ENCODE measurements around the gene A4GNT. TPM values are rescaled to one million over a fixed set of nuclear protein-coding genes. Genes with fewer than 3 reads are reported as not detected.
"Not testable (repeated sequence)": the region's sequence is repeated elsewhere in the genome, so short reads cannot be mapped to it uniquely, and the experiment has no call there.

A4GNT gene
- polyA plus RNA-seq, 1 donor: 1.8 TPM

DNA sequence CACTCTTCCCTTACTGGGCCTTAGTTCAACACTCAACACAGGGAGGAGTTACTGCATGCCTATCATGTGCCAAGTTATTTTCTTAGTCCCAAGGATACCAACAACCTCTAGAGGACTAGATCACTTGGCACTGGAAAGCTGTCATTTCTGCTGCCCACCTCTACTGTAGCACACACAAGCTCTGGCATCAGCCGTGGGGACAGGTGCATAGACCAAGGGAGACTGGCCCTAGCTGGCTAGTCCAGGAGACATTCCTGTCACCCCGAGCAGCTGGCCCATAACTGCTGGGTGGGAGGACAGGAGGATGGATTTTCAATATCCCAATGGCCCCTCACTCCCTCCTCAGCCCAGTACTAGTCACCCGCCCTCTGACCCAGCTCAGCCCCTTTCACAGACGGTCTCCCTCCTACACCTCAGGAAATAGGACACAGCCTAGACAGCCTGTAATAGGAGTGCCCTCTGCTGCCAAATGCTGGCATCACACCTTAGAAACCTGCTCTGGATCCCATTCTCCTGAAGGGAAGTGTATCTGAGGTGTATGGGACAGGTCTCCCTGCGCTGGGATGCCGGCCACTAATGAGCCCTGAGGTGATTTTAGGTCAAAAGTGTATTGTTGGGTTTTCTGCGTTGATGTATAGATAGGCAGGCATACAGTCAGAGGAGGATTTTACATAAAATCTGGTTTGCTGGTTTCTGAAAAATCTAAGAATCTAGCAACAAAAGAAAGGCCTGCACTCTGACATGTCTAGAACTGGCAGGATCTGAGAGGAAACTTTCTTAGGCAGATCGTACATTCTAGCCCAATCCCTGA, 13.4 kb downstream of the A4GNT start:
- peak; percentile 70 for DNase-seq

DNA sequence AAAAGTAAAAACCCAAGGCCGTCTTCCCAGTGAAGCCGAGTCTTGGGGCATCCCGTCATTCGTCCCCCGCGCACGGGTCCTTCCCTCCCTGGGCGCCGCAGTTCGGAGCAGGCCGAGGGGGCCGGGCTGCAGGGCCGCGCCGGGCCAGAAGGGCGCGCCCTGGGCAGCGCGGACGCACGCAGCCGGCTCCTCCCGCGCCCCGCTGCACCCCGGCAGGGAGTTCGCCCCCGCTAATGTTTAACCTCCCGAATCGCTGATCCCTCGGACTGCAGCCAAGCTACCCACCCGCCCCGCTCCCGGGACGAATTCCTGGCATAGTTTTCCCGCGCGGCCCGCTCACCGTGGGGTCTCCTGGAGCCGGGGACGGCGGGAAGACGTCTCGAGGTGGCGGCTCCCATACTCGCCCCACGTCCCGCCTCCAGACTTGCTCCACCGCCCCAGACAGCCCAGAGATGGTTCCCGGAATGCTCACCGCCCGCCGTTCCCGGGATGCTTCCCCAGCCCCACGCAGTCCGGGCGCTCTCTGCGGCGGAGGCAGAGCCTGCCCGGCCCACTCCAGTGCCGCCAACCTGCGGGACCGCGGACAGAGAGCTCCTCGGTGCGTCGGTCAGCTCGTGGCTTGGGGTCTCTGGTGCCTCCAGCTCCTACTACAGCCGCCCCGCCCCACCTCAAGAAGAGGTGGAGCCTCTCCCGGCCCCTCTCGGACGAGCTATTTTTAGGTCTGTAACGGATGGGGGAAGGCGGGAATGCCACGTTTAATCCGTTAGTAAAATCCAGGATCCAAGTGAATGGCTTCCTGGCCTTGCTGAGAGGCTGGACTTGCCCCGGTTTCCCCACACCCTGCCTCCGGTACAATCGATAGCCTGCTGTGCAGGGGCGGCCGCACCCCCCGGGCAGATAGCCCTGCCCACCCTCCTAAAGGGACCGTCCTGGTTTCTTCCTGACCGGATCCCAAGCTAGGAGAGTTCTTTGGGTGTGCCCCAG, 16.9 kb downstream of the A4GNT start, which contains the start of gene DZIP1L:
Gene DZIP1L (minus strand): TSS at position 621 of the 984 bp plus-strand sequence. CDS start 11,637 bp downstream, outside the sequence.
- peak; percentile 68 for DNase-seq

- DNase-seq: no peak
Observed at GRCh38 chr3:138114431-138114918, 17.7 kb downstream of the A4GNT start.

GRCh38 chr3:138113326-138113725, 18.9 kb downstream of the A4GNT start:
- DNase-seq: peak; percentile 78

DNA sequence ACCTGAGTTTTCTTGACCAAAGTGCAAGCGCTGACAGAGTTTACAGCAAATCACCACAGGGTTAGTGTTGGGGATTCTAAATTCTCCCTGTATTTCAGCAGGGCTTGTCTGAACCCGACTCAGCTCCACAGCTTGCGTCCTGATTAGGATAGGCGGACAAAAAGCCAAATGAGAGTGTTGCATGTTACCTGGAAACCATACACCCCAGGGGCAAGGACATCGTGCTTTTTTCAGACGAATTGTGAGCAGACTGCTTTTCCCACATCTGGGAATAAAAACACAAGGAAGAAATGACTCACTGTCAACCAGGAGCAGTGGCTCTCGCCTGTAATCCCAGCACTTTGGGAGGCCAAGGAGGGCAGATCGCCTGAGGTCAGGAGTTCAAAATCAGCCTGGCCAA, 19.8 kb downstream of the A4GNT start:
- no peak for DNase-seq

GRCh38 chr3:138105598-138105997, 26.6 kb downstream of the A4GNT start:
- no peak for DNase-seq

- no peak for DNase-seq
Observed at GRCh38 chr3:138103466-138103865, 28.7 kb downstream of the A4GNT start.

- not testable (repeated sequence) for DNase-seq
Observed at GRCh38 chr3:138101351-138101940, 30.7 kb downstream of the A4GNT start.

GRCh38 chr3:138099417-138099816, 32.8 kb downstream of the A4GNT start:
- no peak for DNase-seq

DNA sequence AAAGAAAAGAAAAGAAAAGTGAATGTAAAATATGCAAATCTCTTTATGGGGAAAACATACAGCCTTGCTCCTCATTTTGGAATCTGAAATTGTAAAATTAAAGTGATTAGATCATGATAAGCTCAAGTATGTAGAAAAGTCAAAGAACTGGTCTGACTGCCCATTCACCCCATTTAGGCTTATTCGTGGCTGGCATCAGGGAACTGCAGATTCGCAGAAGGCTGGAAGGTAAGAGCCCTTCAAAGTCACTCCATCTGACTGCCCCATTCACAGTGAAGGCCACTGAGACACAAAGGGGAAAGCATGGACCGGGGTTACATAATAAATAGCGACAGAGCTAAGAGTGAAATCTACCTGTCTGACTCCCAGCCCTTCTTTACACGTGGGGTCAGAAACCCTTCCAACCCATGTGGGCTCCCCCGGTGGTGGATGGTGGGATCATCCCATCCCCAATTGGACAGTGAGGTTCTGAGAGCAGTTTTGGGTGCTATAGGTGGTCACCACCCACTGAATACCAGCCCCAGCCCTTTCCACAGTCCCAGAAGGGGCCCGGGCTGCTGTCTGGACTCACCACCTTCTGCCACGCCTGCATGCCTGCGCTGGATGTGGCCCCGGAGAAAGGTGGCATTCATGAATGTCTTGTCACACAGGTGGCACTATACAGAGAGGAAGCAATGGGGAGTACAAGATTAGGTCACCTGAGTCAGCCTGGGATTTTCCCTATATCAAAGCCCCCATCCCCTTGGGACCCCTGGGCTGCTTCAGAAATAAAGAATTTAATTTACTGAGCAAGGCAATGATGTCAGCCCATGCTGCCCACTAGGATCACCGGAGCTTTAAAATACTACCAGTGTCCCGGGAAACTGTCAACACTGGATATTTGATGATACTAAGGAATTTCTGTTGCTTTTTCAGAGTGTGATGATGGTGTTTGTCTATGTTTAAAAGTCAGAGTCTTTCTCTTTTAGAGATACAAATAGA, 34.7 kb downstream of the A4GNT start:
- DNase-seq: no peak

GRCh38 chr3:138093721-138094120, 38.5 kb downstream of the A4GNT start:
- no peak for DNase-seq

GRCh38 chr3:138092023-138092422, 40.2 kb downstream of the A4GNT start:
- no peak for DNase-seq

GRCh38 chr3:138089091-138089490, 43.1 kb downstream of the A4GNT start:
- no peak for DNase-seq

GRCh38 chr3:138085745-138086144, 46.4 kb downstream of the A4GNT start:
- not testable (repeated sequence) for DNase-seq

- DNase-seq: no peak
Observed at GRCh38 chr3:138084196-138084595, 48.0 kb downstream of the A4GNT start.

DNA sequence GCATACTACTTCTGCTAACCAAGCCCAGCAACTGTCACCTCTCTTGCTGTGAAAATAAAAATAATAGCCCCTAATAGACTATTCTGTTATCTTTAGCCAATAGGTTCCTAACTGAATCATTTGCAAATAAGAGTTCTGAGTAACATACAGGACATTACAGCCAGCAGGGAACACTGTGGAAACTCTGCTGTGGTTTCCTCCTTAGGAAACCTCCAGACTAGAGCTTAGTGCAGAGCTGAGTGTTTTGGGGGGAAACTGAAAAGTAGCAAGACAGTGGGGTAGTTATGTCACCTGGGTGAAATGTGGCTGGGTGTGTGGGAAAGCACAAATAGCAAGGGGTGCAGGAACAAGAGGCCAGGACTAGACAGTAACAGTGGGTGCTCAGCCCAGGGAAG, 49.2 kb downstream of the A4GNT start:
- no peak for DNase-seq

- peak; percentile 29 for DNase-seq
Observed at GRCh38 chr3:138082085-138082991, 49.9 kb downstream of the A4GNT start.

- no peak for DNase-seq
Observed at GRCh38 chr3:138081371-138082084, 50.7 kb downstream of the A4GNT start.

GRCh38 chr3:138079901-138080300, 52.3 kb downstream of the A4GNT start:
- no peak for DNase-seq
